WERI-Rb-1 (cell line): ENCODE measurements around the gene TIMM10.
A peak's percentile ranks its signal among the peaks of the same experiment; 100 is the strongest.

ENCODE experiments used
- DNase-seq: peaks from one replicate; pipeline ENCODE4 v3.0.0-alpha.2; 2020
- H3K27ac ChIP-seq: fragments of 250-450 bp; sonication (Bioruptor Pico); 2 replicates; pipeline ENCODE4 v1.5.1; 2020; ENCODE audit warnings: mild to moderate bottlenecking, moderate library complexity
- H3K27me3 ChIP-seq: fragments of 250-450 bp; sonication (Bioruptor Pico); 2 replicates; pipeline ENCODE4 v1.5.1; 2021; ENCODE audit warnings: mild to moderate bottlenecking, low read depth, moderate library complexity; ENCODE audit not compliant: insufficient read depth, severe bottlenecking
- H3K36me3 ChIP-seq: fragments of 250-450 bp; sonication (Bioruptor Pico); 2 replicates; pipeline ENCODE4 v1.5.1; 2020; ENCODE audit warnings: mild to moderate bottlenecking, moderate library complexity
- H3K4me3 ChIP-seq: 2 replicates; pipeline ENCODE4 v1.5.1; 2011; ENCODE audit warnings: low read depth, mild to moderate bottlenecking, control low read depth, low read length
- H3K9me3 ChIP-seq: fragments of 250-450 bp; sonication (Bioruptor Pico); 2 replicates; pipeline ENCODE4 v1.5.1; 2021; ENCODE audit warnings: mild to moderate bottlenecking, moderate library complexity; ENCODE audit not compliant: severe bottlenecking
- TF ChIP-seq, protein P1 (sequence below): IDR thresholded peaks from 2 replicates; pipeline ENCODE4 v1.5.1; 2011; ENCODE audit warnings: low read depth, mild to moderate bottlenecking, control low read depth, inconsistent platforms, low read length

Gene TIMM10

DNA sequence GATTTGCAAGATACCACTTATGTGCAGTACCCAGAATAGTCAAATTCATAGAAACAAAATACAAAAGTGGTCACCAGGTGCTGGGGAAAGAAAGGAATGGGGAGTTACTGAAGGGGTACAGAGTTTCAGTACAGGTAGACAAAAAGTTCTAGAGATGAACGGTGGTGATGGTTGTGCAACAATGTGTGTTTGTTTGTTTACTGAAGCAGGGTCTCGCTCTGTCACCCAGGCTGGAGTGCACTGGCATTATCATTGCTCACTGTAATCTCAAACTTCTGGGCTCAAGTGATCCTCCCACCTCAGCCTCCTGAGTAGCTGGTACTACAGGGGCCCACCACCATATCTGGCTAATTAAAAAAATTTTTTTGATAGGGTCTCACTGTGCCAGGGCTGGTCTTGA is 24.8 kb upstream of the TIMM10 start:
- DNase-seq: no peak
- Histone ChIP-seq H3K27me3 (no peaks in the 10 kb centered on the region), H3K36me3 (no peaks in the 10 kb centered on the region), H3K4me3 (no peak overlapping the region), H3K9me3 (no peaks in the 10 kb centered on the region), H3K27ac (no peak overlapping the region)
- TF ChIP-seq, protein P1, sequence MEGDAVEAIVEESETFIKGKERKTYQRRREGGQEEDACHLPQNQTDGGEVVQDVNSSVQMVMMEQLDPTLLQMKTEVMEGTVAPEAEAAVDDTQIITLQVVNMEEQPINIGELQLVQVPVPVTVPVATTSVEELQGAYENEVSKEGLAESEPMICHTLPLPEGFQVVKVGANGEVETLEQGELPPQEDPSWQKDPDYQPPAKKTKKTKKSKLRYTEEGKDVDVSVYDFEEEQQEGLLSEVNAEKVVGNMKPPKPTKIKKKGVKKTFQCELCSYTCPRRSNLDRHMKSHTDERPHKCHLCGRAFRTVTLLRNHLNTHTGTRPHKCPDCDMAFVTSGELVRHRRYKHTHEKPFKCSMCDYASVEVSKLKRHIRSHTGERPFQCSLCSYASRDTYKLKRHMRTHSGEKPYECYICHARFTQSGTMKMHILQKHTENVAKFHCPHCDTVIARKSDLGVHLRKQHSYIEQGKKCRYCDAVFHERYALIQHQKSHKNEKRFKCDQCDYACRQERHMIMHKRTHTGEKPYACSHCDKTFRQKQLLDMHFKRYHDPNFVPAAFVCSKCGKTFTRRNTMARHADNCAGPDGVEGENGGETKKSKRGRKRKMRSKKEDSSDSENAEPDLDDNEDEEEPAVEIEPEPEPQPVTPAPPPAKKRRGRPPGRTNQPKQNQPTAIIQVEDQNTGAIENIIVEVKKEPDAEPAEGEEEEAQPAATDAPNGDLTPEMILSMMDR: no peak

GRCh38 chr11:57552479-57552878 is 21.9 kb upstream of the TIMM10 start:
- Histone ChIP-seq H3K36me3 (no peaks in the 10 kb centered on the region), H3K9me3 (no peaks in the 10 kb centered on the region), H3K27me3 (no peaks in the 10 kb centered on the region), H3K4me3 (no peak overlapping the region), H3K27ac (no peak overlapping the region)
- TF ChIP-seq, protein P1: no peak
- no peak for DNase-seq

GRCh38 chr11:57551941-57552340 is 21.4 kb upstream of the TIMM10 start:
- Histone ChIP-seq H3K4me3 (no peak overlapping the region), H3K27ac (no peak overlapping the region), H3K36me3 (no peaks in the 10 kb centered on the region), H3K9me3 (no peaks in the 10 kb centered on the region), H3K27me3 (no peaks in the 10 kb centered on the region)
- no peak for DNase-seq
- TF ChIP-seq, protein P1: no peak

DNA sequence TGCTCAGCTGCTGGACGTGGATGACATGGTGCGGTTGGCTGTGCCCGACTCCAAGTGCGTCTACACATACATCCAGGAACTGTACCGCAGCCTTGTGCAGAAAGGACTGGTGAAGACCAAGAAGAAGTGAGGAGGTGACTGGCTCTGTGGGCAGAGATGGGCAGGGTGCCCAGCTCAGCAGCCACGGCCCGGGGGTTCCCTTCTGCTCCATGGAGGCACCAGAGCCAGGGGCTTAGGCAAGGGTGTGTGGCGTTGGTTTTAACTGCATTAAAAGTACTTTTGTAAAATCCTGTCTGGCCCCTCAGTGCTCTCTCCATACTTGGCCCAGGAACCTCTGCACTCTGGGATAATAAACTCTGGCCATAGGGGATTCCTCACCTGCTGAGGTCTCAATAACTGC is 19.4 kb upstream of the TIMM10 start:
- Histone ChIP-seq H3K36me3 (no peaks in the 10 kb centered on the region), H3K9me3 (no peaks in the 10 kb centered on the region)
- TF ChIP-seq, protein P1: no peak

DNA sequence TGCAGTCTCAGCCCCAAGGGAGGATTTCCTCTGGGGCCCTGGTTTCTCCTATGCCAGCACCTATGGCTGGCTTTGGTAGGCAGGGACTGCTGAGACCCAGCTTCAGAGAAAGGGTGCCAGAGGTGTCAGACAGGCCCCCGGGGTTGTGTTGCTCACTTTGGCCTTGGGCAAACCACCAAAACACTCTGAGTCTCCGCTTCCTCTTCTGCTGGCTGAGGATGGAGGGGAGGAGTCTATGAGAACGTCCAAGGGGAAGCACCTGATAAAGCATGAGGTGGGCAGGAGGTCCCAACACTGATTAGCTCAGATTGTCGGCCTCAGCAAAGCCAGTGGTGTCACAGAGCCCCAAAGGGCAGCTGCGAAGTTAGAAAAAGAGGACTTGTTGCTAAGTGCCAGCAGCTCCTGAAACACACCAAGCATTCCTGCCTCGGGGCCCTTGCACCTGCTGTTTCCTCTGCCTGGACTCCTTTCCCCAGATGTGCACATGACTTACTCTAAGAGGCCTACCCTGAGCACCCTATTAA is 17.4 kb upstream of the TIMM10 start:
- Histone ChIP-seq H3K36me3 (no peaks in the 10 kb centered on the region), H3K4me3 (no peak overlapping the region), H3K9me3 (no peaks in the 10 kb centered on the region), H3K27me3 (peaks cover 2% of the 10 kb centered on the region), H3K27ac (no peak overlapping the region)
- no peak for DNase-seq
- TF ChIP-seq, protein P1: no peak

More for the DNA sequence above, 19.4 kb upstream of the TIMM10 start:
- Histone ChIP-seq H3K27ac (no peak overlapping the region), H3K27me3 (no peaks in the 10 kb centered on the region), H3K4me3 (no peak overlapping the region)
- DNase-seq: no peak

GRCh38 chr11:57546869-57547475 is 16.4 kb upstream of the TIMM10 start:
- Histone ChIP-seq H3K9me3 (no peaks in the 10 kb centered on the region), H3K27ac (no peak overlapping the region), H3K36me3 (no peaks in the 10 kb centered on the region), H3K4me3 (no peak overlapping the region), H3K27me3 (peaks cover 2% of the 10 kb centered on the region)
- TF ChIP-seq, protein P1: peak; percentile 41; the same call in 1 of the 2 replicates
- DNase-seq: peak; percentile 53
